K562 (cell line): ENCODE results near the gene SLC16A4. TPM values are rescaled to one million over a fixed set of nuclear protein-coding genes. Genes with fewer than 3 reads are reported as not detected.

Experiments used
- ARHGAP35 ChIP-seq: fragments of 450-650 bp; IDR thresholded peaks from 2 replicates; pipeline ENCODE4 v1.6.1; 2018; ENCODE audit not compliant: partially characterized antibody
- CBFA2T2 ChIP-seq: fragments of 450-650 bp; conservative IDR thresholded peaks from 2 replicates; pipeline ENCODE4 v1.6.1; 2017; ENCODE audit warnings: mild to moderate bottlenecking
- JUN ChIP-seq, 2 experiments: sonication (generic) in 1 of 2; formaldehyde crosslinking in 1 of 2; IDR thresholded peaks; 2 replicates each; pipeline versions ENCODE4 v1.6.1 to v1.8.0; 2012 to 2022; ENCODE audit warnings: borderline replicate concordance in 2 of 2, mild to moderate bottlenecking in 2 of 2, improper control_type of control experiment in 1 of 2, low read depth in 1 of 2, low read length in 1 of 2, missing genetic modification reagents in 1 of 2
- KLF13 ChIP-seq: fragments of 450-650 bp; IDR thresholded peaks from 2 replicates; pipeline ENCODE4 v1.6.1; 2016; ENCODE audit warnings: missing genetic modification characterization, low read depth, mild to moderate bottlenecking, missing compliant biosample characterization, moderate library complexity, borderline replicate concordance
- MED1 ChIP-seq: sonication (generic); formaldehyde crosslinking; IDR thresholded peaks from 2 replicates; pipeline ENCODE4 v1.8.1; 2023; ENCODE audit warnings: missing genetic modification reagents, borderline replicate concordance
- MYC ChIP-seq, 2 experiments: fragments of 250-450 bp in 1 of 2; sonication (Bioruptor Pico) in 1 of 2; IDR thresholded peaks; 2 replicates each; pipeline versions ENCODE4 v1.5.1 to v1.6.1; 2012 to 2021; ENCODE audit warnings: low read depth in 2 of 2, borderline replicate concordance in 1 of 2, improper control_type of control experiment in 1 of 2, low read length in 1 of 2, mild to moderate bottlenecking in 1 of 2, moderate library complexity in 1 of 2
- NONO ChIP-seq, 2 experiments: fragments of 200-400 bp in 1 of 2; fragments of 450-650 bp in 1 of 2; formaldehyde crosslinking in 1 of 2; IDR thresholded peaks; 2 replicates each; pipeline ENCODE4 v1.6.1; 2017; ENCODE audit warnings: low read depth in 2 of 2, mild to moderate bottlenecking in 2 of 2, moderate library complexity in 2 of 2, low read length in 1 of 2
- PRMT5 ChIP-seq: sonication (generic); formaldehyde crosslinking; IDR thresholded peaks from 2 replicates; pipeline ENCODE4 v1.5.0; 2020; ENCODE audit warnings: missing genetic modification reagents
- SIN3A ChIP-seq, 2 experiments: fragments of 150-350 bp in 1 of 2; IDR thresholded peaks; 2 replicates each; pipeline ENCODE4 v1.6.1; 2011 to 2016; ENCODE audit warnings: borderline replicate concordance in 2 of 2, low read depth in 2 of 2, low read length in 2 of 2, mild to moderate bottlenecking in 2 of 2, moderate library complexity in 2 of 2; ENCODE audit not compliant: control insufficient read depth in 1 of 2
- TAL1 ChIP-seq: fragments of 450-650 bp; IDR thresholded peaks from 2 replicates; pipeline ENCODE4 v1.6.1; 2016; ENCODE audit warnings: mild to moderate bottlenecking
- ZNF197 ChIP-seq: fragments of 200-800 bp; sonication (Bioruptor generic); IDR thresholded peaks from 2 replicates; pipeline ENCODE4 v1.6.1; 2016; ENCODE audit warnings: low read depth, missing genetic modification characterization, missing compliant biosample characterization
- ZNF668 ChIP-seq: fragments of 250-450 bp; sonication (Bioruptor Pico); IDR thresholded peaks from 2 replicates; pipeline ENCODE4 v1.8.0; 2022; ENCODE audit warnings: mild to moderate bottlenecking, inconsistent platforms
- ZNF764 ChIP-seq: fragments of 250-450 bp; sonication (Bioruptor Pico); IDR thresholded peaks from 2 replicates; pipeline ENCODE4 v1.4.0; 2020; ENCODE audit warnings: low read depth, mild to moderate bottlenecking, moderate library complexity
- ZNF785 ChIP-seq: fragments of 250-450 bp; sonication (Bioruptor Pico); IDR thresholded peaks from 2 replicates; pipeline ENCODE4 v1.4.0; 2020; ENCODE audit warnings: mild to moderate bottlenecking
- polyA plus RNA-seq, 8 experiments: library from polyadenylated mRNA; depleted of rRNA in 4 of 8; stranded (reverse) in 5 of 8; unstranded in 3 of 8; fragments of >200 nt; fragmentation: Nextera tagmentation in 2 of 8; fragmentation: Illumina TruSeq in 1 of 8; extraction: Ambion mirVana in 2 of 8; extraction: Trizol in 1 of 8; gene quantifications; 2 replicates each; pipeline versions ENCODE4 v1.2.1 to v1.2.3, GENCODE V29; 2011 to 2014; ENCODE audit warnings: inconsistent platforms in 1 of 8, missing spikeins in 1 of 8
- total RNA-seq, 7 experiments: library from RNA; depleted of rRNA in 6 of 7; stranded (reverse); fragments of >200 nt in 6 of 7; fragmentation: Illumina TruSeq in 2 of 7; extraction: Trizol in 2 of 7; gene quantifications; 2 replicates each; pipeline versions ENCODE4 v1.2.1 to v1.2.3, GENCODE V29; 2011 to 2021; ENCODE audit warnings: low replicate concordance in 1 of 7
- TF ChIP-seq, protein P1 (sequence below): fragments of 450-650 bp; formaldehyde crosslinking; IDR thresholded peaks from 2 replicates; pipeline ENCODE4 v1.4.0; 2020; ENCODE audit warnings: mild to moderate bottlenecking, moderate library complexity
- TF ChIP-seq, protein P2 (sequence below), 2 experiments: fragments of 450-650 bp in 1 of 2; IDR thresholded peaks; 2 replicates each; pipeline ENCODE4 v1.6.1; 2011 to 2017; ENCODE audit warnings: low read depth in 2 of 2, antibody characterized with exemption in 1 of 2, borderline replicate concordance in 1 of 2, low read length in 1 of 2, mild to moderate bottlenecking in 1 of 2, mixed read lengths in 1 of 2; ENCODE audit not compliant: control insufficient read depth in 1 of 2
- TF ChIP-seq, protein P3 (sequence below): fragments of 450-650 bp; IDR thresholded peaks from 2 replicates; pipeline ENCODE4 v1.6.1; 2016; ENCODE audit warnings: antibody characterized with exemption
- TF ChIP-seq, protein P4 (sequence below): fragments of 250-450 bp; sonication (Bioruptor Pico); IDR thresholded peaks from 2 replicates; pipeline ENCODE4 v1.5.0; 2021

The SLC16A4 gene
- total and polyA plus RNA-seq, 9 of the 15 experiments (the other 6 are each of a cell fraction or from before 2014, with no cell fraction given) = 0.04 to 0.31 (median 0.18) TPM; not detected in 1

DNA sequence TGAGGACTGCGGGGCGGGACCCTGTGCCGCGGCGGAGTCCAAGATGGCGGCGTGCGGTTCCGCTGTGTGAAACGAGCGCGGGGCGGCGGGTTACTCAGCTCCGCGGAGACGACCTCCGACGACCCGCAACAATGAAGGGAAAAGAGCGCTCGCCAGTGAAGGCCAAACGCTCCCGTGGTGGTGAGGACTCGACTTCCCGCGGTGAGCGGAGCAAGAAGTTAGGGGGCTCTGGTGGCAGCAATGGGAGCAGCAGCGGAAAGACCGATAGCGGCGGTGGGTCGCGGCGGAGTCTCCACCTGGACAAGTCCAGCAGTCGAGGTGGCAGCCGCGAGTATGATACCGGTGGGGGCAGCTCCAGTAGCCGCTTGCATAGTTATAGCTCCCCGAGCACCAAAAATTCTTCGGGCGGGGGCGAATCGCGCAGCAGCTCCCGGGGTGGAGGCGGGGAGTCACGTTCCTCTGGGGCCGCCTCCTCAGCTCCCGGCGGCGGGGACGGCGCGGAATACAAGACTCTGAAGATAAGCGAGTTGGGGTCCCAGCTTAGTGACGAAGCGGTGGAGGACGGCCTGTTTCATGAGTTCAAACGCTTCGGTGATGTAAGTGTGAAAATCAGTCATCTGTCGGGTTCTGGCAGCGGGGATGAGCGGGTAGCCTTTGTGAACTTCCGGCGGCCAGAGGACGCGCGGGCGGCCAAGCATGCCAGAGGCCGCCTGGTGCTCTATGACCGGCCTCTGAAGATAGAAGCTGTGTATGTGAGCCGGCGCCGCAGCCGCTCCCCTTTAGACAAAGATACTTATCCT is 51.2 kb downstream of the SLC16A4 start (continued):
- TF ChIP-seq, protein P1, sequence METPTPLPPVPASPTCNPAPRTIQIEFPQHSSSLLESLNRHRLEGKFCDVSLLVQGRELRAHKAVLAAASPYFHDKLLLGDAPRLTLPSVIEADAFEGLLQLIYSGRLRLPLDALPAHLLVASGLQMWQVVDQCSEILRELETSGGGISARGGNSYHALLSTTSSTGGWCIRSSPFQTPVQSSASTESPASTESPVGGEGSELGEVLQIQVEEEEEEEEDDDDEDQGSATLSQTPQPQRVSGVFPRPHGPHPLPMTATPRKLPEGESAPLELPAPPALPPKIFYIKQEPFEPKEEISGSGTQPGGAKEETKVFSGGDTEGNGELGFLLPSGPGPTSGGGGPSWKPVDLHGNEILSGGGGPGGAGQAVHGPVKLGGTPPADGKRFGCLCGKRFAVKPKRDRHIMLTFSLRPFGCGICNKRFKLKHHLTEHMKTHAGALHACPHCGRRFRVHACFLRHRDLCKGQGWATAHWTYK (CRISPR knock-in tag) = peak; percentile 24; the same call in 1 of the 2 replicates
- TF ChIP-seq ZNF668 (CRISPR knock-in tag) = no peak
- no peak for TF ChIP-seq JUN (IDR thresholded peaks at IDR 0.05; ENCODE audit: borderline replicate concordance, low read depth, low read length)
- peak; percentile 14; the same call in 1 of the 2 replicates for TF ChIP-seq JUN (CRISPR knock-in tag; IDR thresholded peaks at IDR 0.05; ENCODE audit: borderline replicate concordance)
- no peak for TF ChIP-seq PRMT5 (CRISPR knock-in tag)
- TF ChIP-seq, protein P2, sequence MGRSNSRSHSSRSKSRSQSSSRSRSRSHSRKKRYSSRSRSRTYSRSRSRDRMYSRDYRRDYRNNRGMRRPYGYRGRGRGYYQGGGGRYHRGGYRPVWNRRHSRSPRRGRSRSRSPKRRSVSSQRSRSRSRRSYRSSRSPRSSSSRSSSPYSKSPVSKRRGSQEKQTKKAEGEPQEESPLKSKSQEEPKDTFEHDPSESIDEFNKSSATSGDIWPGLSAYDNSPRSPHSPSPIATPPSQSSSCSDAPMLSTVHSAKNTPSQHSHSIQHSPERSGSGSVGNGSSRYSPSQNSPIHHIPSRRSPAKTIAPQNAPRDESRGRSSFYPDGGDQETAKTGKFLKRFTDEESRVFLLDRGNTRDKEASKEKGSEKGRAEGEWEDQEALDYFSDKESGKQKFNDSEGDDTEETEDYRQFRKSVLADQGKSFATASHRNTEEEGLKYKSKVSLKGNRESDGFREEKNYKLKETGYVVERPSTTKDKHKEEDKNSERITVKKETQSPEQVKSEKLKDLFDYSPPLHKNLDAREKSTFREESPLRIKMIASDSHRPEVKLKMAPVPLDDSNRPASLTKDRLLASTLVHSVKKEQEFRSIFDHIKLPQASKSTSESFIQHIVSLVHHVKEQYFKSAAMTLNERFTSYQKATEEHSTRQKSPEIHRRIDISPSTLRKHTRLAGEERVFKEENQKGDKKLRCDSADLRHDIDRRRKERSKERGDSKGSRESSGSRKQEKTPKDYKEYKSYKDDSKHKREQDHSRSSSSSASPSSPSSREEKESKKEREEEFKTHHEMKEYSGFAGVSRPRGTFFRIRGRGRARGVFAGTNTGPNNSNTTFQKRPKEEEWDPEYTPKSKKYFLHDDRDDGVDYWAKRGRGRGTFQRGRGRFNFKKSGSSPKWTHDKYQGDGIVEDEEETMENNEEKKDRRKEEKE (IDR thresholded peaks at IDR 0.05; ENCODE audit: borderline replicate concordance in 1 of 2, control insufficient read depth in 1 of 2, low read depth in 2 of 2, low read length in 1 of 2) = no peak
- TF ChIP-seq MYC (IDR thresholded peaks at IDR 0.05; ENCODE audit: low read depth, low read length) = peak; percentile 78
- peak; percentile 43; the same call in 1 of the 2 replicates for TF ChIP-seq MYC (CRISPR knock-in tag; IDR thresholded peaks at IDR 0.05; ENCODE audit: borderline replicate concordance, low read depth)
- TF ChIP-seq ARHGAP35 = no peak
- TF ChIP-seq SIN3A (IDR thresholded peaks at IDR 0.05; ENCODE audit: borderline replicate concordance in 2 of 2, control insufficient read depth in 1 of 2, low read depth in 2 of 2, low read length in 2 of 2) = peak in 1 of 2 experiments; percentile 44; a peak in 3 of 4 replicates
- no peak for TF ChIP-seq CBFA2T2
- 0 out of 2 replicates have a peak, but pooled peaks have one; percentile 12 for TF ChIP-seq TAL1
- TF ChIP-seq, protein P3, sequence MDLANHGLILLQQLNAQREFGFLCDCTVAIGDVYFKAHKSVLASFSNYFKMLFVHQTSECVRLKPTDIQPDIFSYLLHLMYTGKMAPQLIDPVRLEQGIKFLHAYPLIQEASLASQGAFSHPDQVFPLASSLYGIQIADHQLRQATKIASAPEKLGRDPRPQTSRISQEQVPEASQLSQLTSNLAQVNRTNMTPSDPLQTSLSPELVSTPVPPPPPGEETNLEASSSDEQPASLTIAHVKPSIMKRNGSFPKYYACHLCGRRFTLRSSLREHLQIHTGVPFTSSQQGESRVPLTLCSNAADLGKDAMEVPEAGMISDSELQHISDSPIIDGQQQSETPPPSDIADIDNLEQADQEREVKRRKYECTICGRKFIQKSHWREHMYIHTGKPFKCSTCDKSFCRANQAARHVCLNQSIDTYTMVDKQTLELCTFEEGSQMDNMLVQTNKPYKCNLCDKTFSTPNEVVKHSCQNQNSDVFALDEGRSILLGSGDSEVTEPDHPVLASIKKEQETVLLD = no peak
- no peak for TF ChIP-seq ZNF764 (CRISPR knock-in tag)
- no peak; the same call in 1 of the 2 replicates for TF ChIP-seq ZNF197 (CRISPR knock-in tag)
- TF ChIP-seq NONO (IDR thresholded peaks at IDR 0.05; ENCODE audit: low read depth in 2 of 2, low read length in 1 of 2) = no peak
- TF ChIP-seq, protein P4, sequence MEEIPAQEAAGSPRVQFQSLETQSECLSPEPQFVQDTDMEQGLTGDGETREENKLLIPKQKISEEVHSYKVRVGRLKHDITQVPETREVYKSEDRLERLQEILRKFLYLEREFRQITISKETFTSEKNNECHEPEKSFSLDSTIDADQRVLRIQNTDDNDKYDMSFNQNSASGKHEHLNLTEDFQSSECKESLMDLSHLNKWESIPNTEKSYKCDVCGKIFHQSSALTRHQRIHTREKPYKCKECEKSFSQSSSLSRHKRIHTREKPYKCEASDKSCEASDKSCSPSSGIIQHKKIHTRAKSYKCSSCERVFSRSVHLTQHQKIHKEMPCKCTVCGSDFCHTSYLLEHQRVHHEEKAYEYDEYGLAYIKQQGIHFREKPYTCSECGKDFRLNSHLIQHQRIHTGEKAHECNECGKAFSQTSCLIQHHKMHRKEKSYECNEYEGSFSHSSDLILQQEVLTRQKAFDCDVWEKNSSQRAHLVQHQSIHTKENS (CRISPR knock-in tag) = no peak
- TF ChIP-seq ZNF785 (CRISPR knock-in tag) = no peak
- no peak for TF ChIP-seq MED1
- 0 out of 2 replicates have a peak, but pooled peaks have one; percentile 23 for TF ChIP-seq KLF13
